GM19395 (cell line): ENCODE data around the gene PDC.
"Not testable (repeated sequence)": the region's sequence is repeated elsewhere in the genome, so short reads cannot be mapped to it uniquely, and the experiment has no call there.

Experiments used
- ATAC-seq: cut with Tn5 transposase; IDR thresholded peaks from one replicate; pipeline ENCODE4 v1.9.1; 2021; ENCODE audit warnings: mild to moderate bottlenecking, moderate library complexity; ENCODE audit not compliant: unreplicated experiment

The PDC gene

DNA sequence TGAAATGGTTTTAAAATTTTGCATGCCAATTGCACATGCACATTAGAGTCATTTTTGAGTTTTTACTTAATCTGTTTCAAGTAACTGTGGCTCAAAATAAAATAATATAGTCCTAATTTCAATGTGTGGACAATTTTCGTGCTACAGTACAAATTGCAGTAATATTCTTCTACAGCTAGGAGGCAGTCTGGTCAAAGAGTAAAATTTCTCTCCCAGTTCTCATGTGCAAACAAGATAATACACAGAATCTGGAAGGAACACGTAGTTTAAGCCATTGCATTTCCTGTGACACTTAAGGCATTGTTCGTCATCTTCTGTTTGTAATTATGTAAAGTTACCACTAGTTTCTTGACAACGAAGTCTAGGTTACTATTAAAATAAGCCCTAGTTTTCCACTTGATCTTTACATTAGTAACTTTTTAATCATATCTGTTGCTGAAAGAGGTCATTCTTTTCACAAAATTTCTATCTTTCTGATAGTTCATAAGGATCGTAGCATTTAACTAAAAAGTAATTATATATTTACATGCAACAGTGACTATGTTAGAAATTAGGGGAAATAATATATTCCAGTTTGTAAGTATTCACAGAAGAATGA, 56.4 kb downstream of the PDC start:
- ATAC-seq = peak; percentile 45

DNA sequence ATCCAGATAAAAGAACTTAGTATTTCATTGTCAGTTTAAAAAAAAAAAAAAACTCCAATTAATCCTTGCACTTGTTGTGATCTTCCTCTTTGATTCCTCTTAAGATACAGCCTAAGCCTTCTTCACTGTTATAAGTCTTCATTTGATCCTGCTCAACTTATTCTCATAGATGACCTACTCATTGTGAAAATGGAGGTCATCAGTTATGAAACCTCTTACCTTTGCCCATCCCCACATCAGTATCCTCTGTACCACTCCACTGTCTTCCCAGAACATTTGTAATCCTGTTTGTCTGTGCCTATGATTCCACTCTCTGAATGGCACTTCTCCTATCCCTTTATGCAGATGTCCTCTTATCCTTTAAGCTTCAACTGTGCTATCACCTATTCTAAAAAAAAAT, 57.3 kb downstream of the PDC start:
- ATAC-seq = no peak

DNA sequence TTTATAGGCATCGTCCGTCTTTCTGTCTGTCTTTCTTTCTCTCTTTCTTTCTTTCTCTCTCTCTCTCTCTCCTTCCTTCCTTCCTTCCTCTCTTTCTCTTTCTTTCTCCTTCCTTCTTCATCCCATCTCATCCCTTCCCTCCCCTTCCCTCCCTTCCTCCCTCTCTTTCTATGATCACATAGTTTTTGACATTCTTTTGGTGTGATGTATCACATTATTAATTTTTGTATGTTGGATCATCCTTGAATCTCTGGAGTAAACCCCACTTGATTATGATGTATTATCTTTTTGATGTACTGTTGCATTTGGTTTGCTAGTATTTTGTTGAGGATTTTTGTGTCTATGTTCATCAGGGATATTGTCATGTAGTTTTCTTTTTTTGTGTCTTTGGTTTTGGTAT, 59.5 kb downstream of the PDC start:
- ATAC-seq = not testable (repeated sequence)
